ENCODE data around the gene PTPN23. TPM values are rescaled to one million over a fixed set of nuclear protein-coding genes. Genes with fewer than 3 reads are reported as not detected.

The PTPN23 gene
- total and polyA plus RNA-seq, 2 experiments from 2014 or later, result 14.3 to 48.8 TPM

DNA sequence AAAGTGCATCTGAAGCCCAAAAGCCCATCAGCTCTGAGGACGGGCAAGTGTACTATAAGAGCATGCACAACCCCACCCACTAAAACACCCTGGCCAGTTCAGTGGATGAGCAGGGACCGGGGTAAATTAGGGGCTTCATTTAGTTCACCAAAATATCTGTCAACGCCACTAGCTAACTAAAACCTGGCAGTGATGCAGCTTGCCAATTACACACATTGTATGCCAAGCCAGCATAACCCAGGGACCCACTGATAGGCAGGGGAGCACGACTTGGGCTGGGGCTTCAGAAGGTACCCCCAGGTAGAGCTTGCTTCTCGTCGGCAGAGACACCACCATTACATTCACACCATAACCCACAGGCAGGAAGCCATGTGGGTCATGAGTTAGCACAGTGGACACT, 47.0 kb downstream of the PTPN23 start (continued):
- TF ChIP-seq, protein P1, sequence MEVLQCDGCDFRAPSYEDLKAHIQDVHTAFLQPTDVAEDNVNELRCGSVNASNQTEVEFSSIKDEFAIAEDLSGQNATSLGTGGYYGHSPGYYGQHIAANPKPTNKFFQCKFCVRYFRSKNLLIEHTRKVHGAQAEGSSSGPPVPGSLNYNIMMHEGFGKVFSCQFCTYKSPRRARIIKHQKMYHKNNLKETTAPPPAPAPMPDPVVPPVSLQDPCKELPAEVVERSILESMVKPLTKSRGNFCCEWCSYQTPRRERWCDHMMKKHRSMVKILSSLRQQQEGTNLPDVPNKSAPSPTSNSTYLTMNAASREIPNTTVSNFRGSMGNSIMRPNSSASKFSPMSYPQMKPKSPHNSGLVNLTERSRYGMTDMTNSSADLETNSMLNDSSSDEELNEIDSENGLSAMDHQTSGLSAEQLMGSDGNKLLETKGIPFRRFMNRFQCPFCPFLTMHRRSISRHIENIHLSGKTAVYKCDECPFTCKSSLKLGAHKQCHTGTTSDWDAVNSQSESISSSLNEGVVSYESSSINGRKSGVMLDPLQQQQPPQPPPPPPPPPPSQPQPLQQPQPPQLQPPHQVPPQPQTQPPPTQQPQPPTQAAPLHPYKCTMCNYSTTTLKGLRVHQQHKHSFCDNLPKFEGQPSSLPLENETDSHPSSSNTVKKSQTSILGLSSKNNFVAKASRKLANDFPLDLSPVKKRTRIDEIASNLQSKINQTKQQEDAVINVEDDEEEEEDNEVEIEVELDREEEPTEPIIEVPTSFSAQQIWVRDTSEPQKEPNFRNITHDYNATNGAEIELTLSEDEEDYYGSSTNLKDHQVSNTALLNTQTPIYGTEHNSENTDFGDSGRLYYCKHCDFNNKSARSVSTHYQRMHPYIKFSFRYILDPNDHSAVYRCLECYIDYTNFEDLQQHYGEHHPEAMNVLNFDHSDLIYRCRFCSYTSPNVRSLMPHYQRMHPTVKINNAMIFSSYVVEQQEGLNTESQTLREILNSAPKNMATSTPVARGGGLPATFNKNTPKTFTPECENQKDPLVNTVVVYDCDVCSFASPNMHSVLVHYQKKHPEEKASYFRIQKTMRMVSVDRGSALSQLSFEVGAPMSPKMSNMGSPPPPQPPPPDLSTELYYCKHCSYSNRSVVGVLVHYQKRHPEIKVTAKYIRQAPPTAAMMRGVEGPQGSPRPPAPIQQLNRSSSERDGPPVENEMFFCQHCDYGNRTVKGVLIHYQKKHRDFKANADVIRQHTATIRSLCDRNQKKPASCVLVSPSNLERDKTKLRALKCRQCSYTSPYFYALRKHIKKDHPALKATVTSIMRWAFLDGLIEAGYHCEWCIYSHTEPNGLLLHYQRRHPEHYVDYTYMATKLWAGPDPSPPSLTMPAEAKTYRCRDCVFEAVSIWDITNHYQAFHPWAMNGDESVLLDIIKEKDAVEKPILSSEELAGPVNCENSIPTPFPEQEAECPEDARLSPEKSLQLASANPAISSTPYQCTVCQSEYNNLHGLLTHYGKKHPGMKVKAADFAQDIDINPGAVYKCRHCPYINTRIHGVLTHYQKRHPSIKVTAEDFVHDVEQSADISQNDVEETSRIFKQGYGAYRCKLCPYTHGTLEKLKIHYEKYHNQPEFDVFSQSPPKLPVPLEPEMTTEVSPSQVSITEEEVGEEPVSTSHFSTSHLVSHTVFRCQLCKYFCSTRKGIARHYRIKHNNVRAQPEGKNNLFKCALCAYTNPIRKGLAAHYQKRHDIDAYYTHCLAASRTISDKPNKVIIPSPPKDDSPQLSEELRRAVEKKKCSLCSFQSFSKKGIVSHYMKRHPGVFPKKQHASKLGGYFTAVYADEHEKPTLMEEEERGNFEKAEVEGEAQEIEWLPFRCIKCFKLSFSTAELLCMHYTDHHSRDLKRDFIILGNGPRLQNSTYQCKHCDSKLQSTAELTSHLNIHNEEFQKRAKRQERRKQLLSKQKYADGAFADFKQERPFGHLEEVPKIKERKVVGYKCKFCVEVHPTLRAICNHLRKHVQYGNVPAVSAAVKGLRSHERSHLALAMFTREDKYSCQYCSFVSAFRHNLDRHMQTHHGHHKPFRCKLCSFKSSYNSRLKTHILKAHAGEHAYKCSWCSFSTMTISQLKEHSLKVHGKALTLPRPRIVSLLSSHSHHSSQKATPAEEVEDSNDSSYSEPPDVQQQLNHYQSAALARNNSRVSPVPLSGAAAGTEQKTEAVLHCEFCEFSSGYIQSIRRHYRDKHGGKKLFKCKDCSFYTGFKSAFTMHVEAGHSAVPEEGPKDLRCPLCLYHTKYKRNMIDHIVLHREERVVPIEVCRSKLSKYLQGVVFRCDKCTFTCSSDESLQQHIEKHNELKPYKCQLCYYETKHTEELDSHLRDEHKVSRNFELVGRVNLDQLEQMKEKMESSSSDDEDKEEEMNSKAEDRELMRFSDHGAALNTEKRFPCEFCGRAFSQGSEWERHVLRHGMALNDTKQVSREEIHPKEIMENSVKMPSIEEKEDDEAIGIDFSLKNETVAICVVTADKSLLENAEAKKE (CRISPR knock-in tag; IDR thresholded peaks at IDR 0.05), result no peak
- TF ChIP-seq, protein P2, sequence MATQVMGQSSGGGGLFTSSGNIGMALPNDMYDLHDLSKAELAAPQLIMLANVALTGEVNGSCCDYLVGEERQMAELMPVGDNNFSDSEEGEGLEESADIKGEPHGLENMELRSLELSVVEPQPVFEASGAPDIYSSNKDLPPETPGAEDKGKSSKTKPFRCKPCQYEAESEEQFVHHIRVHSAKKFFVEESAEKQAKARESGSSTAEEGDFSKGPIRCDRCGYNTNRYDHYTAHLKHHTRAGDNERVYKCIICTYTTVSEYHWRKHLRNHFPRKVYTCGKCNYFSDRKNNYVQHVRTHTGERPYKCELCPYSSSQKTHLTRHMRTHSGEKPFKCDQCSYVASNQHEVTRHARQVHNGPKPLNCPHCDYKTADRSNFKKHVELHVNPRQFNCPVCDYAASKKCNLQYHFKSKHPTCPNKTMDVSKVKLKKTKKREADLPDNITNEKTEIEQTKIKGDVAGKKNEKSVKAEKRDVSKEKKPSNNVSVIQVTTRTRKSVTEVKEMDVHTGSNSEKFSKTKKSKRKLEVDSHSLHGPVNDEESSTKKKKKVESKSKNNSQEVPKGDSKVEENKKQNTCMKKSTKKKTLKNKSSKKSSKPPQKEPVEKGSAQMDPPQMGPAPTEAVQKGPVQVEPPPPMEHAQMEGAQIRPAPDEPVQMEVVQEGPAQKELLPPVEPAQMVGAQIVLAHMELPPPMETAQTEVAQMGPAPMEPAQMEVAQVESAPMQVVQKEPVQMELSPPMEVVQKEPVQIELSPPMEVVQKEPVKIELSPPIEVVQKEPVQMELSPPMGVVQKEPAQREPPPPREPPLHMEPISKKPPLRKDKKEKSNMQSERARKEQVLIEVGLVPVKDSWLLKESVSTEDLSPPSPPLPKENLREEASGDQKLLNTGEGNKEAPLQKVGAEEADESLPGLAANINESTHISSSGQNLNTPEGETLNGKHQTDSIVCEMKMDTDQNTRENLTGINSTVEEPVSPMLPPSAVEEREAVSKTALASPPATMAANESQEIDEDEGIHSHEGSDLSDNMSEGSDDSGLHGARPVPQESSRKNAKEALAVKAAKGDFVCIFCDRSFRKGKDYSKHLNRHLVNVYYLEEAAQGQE (IDR thresholded peaks at IDR 0.05; ENCODE audit: unreplicated experiment), result no peak

DNA sequence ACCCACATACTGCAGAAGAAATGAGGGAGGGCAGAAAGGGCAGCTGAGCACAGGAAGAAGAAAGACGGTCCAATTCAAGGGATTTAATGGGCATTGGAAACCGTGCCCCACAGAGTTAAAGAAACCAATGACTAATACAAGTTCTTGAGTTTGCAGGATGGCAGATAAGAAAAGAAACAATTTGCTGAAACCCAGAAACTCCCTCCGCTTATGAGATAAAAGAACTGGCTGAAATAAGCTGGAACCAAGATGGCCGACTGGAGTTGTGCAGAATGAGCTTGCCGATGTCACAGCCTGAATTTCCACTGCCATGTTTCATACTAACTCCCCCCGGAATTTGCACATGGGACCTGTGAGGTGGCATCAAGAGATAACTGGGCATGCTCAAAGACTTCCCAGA, 47.8 kb downstream of the PTPN23 start:
- no peaks in the 10 kb centered on the region for H3K27me3 ChIP-seq (ENCODE audit: insufficient read depth)
- H3K4me1 ChIP-seq (ENCODE audit: insufficient read depth), result no peaks in the 10 kb centered on the region; the same call in 1 of the 2 replicates
- H3K27ac ChIP-seq (ENCODE audit: low read depth), result no peak overlapping the region
- H2AFZ ChIP-seq, result no peak overlapping the region
- no peaks in the 10 kb centered on the region for H3K9me2 ChIP-seq (ENCODE audit: insufficient read depth)
- H3F3A ChIP-seq (replicated peaks; ENCODE audit: low read depth), result no peaks in the 10 kb centered on the region; the same call in 1 of the 2 replicates
- H3K4me3 Mint-ChIP-seq, result no peak overlapping the region
- H4K20me1 ChIP-seq (replicated peaks; ENCODE audit: insufficient read depth), result peaks cover 6% of the 10 kb centered on the region
- H3K4me1 Mint-ChIP-seq, result peaks cover 5% of the 10 kb centered on the region; the same call in 2 of the 3 replicates
- DNase-seq (ENCODE audit: low spot score) (no peak), ATAC-seq (no peak)
- no peaks in the 10 kb centered on the region for H3K27me3 Mint-ChIP-seq (ENCODE audit: insufficient read depth, low read depth, poor library complexity)
- H3K27ac Mint-ChIP-seq, result no peak overlapping the region
- H3K36me3 ChIP-seq (ENCODE audit: insufficient read depth), result no peaks in the 10 kb centered on the region
- H3K4me2 ChIP-seq, result no peak overlapping the region
- no peak overlapping the region for H3K4me3 ChIP-seq
- no peaks in the 10 kb centered on the region for H3K79me2 ChIP-seq (replicated peaks; ENCODE audit: insufficient read depth)
- no peaks in the 10 kb centered on the region; the same call in 2 of the 3 replicates for H3K9me3 Mint-ChIP-seq
- peaks cover 49% of the 10 kb centered on the region for H3K36me3 Mint-ChIP-seq (ENCODE audit: low read depth)
- TF ChIP-seq, protein P3, sequence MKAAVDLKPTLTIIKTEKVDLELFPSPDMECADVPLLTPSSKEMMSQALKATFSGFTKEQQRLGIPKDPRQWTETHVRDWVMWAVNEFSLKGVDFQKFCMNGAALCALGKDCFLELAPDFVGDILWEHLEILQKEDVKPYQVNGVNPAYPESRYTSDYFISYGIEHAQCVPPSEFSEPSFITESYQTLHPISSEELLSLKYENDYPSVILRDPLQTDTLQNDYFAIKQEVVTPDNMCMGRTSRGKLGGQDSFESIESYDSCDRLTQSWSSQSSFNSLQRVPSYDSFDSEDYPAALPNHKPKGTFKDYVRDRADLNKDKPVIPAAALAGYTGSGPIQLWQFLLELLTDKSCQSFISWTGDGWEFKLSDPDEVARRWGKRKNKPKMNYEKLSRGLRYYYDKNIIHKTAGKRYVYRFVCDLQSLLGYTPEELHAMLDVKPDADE (IDR thresholded peaks at IDR 0.05), result no peak
- TF ChIP-seq, protein P2 (IDR thresholded peaks at IDR 0.05; ENCODE audit: unreplicated experiment), result no peak
- TF ChIP-seq, protein P4, sequence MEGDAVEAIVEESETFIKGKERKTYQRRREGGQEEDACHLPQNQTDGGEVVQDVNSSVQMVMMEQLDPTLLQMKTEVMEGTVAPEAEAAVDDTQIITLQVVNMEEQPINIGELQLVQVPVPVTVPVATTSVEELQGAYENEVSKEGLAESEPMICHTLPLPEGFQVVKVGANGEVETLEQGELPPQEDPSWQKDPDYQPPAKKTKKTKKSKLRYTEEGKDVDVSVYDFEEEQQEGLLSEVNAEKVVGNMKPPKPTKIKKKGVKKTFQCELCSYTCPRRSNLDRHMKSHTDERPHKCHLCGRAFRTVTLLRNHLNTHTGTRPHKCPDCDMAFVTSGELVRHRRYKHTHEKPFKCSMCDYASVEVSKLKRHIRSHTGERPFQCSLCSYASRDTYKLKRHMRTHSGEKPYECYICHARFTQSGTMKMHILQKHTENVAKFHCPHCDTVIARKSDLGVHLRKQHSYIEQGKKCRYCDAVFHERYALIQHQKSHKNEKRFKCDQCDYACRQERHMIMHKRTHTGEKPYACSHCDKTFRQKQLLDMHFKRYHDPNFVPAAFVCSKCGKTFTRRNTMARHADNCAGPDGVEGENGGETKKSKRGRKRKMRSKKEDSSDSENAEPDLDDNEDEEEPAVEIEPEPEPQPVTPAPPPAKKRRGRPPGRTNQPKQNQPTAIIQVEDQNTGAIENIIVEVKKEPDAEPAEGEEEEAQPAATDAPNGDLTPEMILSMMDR (conservative IDR thresholded peaks at IDR 0.05; ENCODE audit: low read depth in 2 of 2), result no peak
- TF ChIP-seq EZH2 (IDR thresholded peaks at IDR 0.05; ENCODE audit: low read depth, unreplicated experiment) (no peak), ZNF114 (CRISPR knock-in tag; IDR thresholded peaks at IDR 0.05) (no peak), ZNF331 (CRISPR knock-in tag; IDR thresholded peaks at IDR 0.05; ENCODE audit: low read depth) (no peak), NANOG (IDR thresholded peaks at IDR 0.05; ENCODE audit: borderline replicate concordance) (no peak)

Data from GM23338 (cell line).